K562 (cell line): ENCODE results near the gene GGT1. TPM values are rescaled to one million over a fixed set of nuclear protein-coding genes. Genes with fewer than 3 reads are reported as not detected.
"Not testable (repeated sequence)": the region's sequence is repeated elsewhere in the genome, so short reads cannot be mapped to it uniquely, and the experiment has no call there.

Source experiments
- ATAC-seq: fragments of 200-7000 bp; cut with Tn5 transposase; 3 replicates; pipeline ENCODE4 v1.9.1; 2020; ENCODE audit warnings: moderate library complexity
- BruUV-seq: library from RNA; stranded (reverse); fragments of 400-500 nt; replicated peaks from 2 replicates; lab custom pipeline; 2021; lab: Mats Ljungman, UMichigan
- CTCF ChIA-PET: fragments of 300-600 bp; formaldehyde crosslinking; extraction: SDS; loops from one replicate; lab custom pipeline; 2021; ENCODE audit warnings: low intra/inter-chr PET ratio; lab: Yijun Ruan, JAX
- POLR2A ChIA-PET: fragments of 300-600, 350-650 bp; sonication (Branson Sonifier 250); formaldehyde crosslinking; extraction: SDS; loops from one replicate; lab custom pipeline; 2021; ENCODE audit warnings: antibody characterized with exemption, inconsistent platforms; lab: Yijun Ruan, JAX
- DNase-seq, 4 experiments: peaks; one replicate each; pipeline versions ENCODE4 v3.0.0 to v3.0.0-alpha.2; 2011 to 2018; ENCODE audit warnings: low spot score in 3 of 4, mixed read lengths in 3 of 4; ENCODE audit errors: extremely low read depth in 1 of 4
- FAIRE-seq: peaks from 2 replicates; lab custom pipeline; 2011; peaks lifted over from hg19 to GRCh38; lab: Jason Lieb, UNC
- H2AFZ ChIP-seq: 2 replicates; pipeline ENCODE4 v1.6.0; 2011; ENCODE audit warnings: low read depth, low read length, control low read depth, inconsistent platforms
- H3K27ac ChIP-seq: fragments of 200-600 bp; 3 replicates; pipeline ENCODE4 v1.8.0; 2011; ENCODE audit warnings: low read depth, mild to moderate bottlenecking, control low read depth, inconsistent platforms, low read length, moderate library complexity, mixed read lengths; ENCODE audit errors: extremely low read depth
- H3K27me3 ChIP-seq, 2 experiments: fragments of 300-600 bp in 1 of 2; 2 replicates in 1 of 2; 3 replicates in 1 of 2; pipeline versions ENCODE4 v1.6.0 to v1.8.0; 2011; ENCODE audit warnings: inconsistent platforms in 2 of 2, low read length in 2 of 2, mild to moderate bottlenecking in 1 of 2, mixed read lengths in 1 of 2, moderate library complexity in 1 of 2; ENCODE audit not compliant: control insufficient read depth in 2 of 2, insufficient read depth in 2 of 2
- H3K36me3 ChIP-seq: fragments of 300-600 bp; 3 replicates; pipeline ENCODE4 v1.8.0; 2011; ENCODE audit warnings: mild to moderate bottlenecking, low read length, inconsistent platforms; ENCODE audit not compliant: control insufficient read depth, insufficient read depth
- H3K4me1 ChIP-seq, 2 experiments: fragments of 200-600 bp in 1 of 2; replicated peaks in 1 of 2; 2 replicates in 1 of 2; 3 replicates in 1 of 2; pipeline versions ENCODE4 v1.5.1 to v1.8.0; 2011; ENCODE audit warnings: inconsistent platforms in 2 of 2, low read length in 2 of 2, mild to moderate bottlenecking in 1 of 2, mixed read lengths in 1 of 2, moderate library complexity in 1 of 2; ENCODE audit not compliant: control insufficient read depth in 2 of 2, insufficient read depth in 2 of 2
- H3K4me2 ChIP-seq: 2 replicates; pipeline ENCODE4 v1.6.1; 2011; ENCODE audit warnings: low read length, control low read depth, inconsistent platforms, mixed read lengths; ENCODE audit not compliant: insufficient read depth
- H3K4me3 ChIP-seq: fragments of 200-600 bp; sonication (generic), shearing (Covaris generic); 2 replicates; pipeline ENCODE4 v1.5.1; 2016; ENCODE audit warnings: control low read depth, inconsistent platforms
- H3K79me2 ChIP-seq: fragments of 200-600 bp; 3 replicates; pipeline ENCODE4 v1.8.0; 2011; ENCODE audit warnings: low read length, inconsistent platforms; ENCODE audit not compliant: control insufficient read depth, insufficient read depth
- H3K9ac ChIP-seq, 2 experiments: 2 replicates each; pipeline versions ENCODE4 v1.6.0 to v1.6.1; 2011; ENCODE audit warnings: low read depth in 2 of 2, low read length in 2 of 2, control low read depth in 1 of 2, inconsistent platforms in 1 of 2, mild to moderate bottlenecking in 1 of 2, mixed read lengths in 1 of 2; ENCODE audit not compliant: insufficient read depth in 1 of 2
- H3K9me1 ChIP-seq: one replicate; pipeline ENCODE4 v1.6.0; 2011; ENCODE audit warnings: inconsistent platforms, mild to moderate bottlenecking, low read length, moderate library complexity; ENCODE audit not compliant: control insufficient read depth, insufficient read depth
- H3K9me3 ChIP-seq: replicated peaks from 2 replicates; pipeline ENCODE4 v1.5.1; 2011; ENCODE audit warnings: low read depth, low read length, inconsistent platforms; ENCODE audit not compliant: control insufficient read depth, insufficient read depth
- H4K20me1 ChIP-seq: replicated peaks from 2 replicates; pipeline ENCODE4 v1.6.1; 2011; ENCODE audit warnings: low read length, inconsistent platforms, mixed read lengths; ENCODE audit not compliant: control insufficient read depth, insufficient read depth
- RAD51 ChIP-seq: fragments of 450-650 bp; IDR thresholded peaks from 2 replicates; pipeline ENCODE4 v1.7.1; 2016; ENCODE audit warnings: low read depth, mild to moderate bottlenecking, borderline replicate concordance
- WGBS: fragments of 100-300 bp; shearing (Covaris generic); methylation state at CpG from one replicate; pipeline ENCODE4 v1.1.6; 2016; ENCODE audit warnings: low coverage, mixed read lengths; ENCODE audit not compliant: insufficient coverage; ENCODE audit errors: missing lambda C conversion rate; 5-methylcytosine and 5-hydroxymethylcytosine counted together
- in situ Hi-C: fragments of 300-500 bp; cut with MboI; formaldehyde crosslinking; loops from 4 replicates; pipeline ENCODE4 v1.15.0; 2018; ENCODE audit warnings: inconsistent platforms, mixed read lengths
- intact Hi-C: fragments of 100-400 bp; cut with micrococcal nuclease; formaldehyde crosslinking; loops from 2 replicates; pipeline ENCODE4 v1.14.2; 2022
- polyA plus RNA-seq, 8 experiments: library from polyadenylated mRNA; depleted of rRNA in 4 of 8; stranded (reverse) in 5 of 8; unstranded in 3 of 8; fragments of >200 nt; fragmentation: Nextera tagmentation in 2 of 8; fragmentation: Illumina TruSeq in 1 of 8; extraction: Ambion mirVana in 2 of 8; extraction: Trizol in 1 of 8; gene quantifications; 2 replicates each; pipeline versions ENCODE4 v1.2.1 to v1.2.3, GENCODE V29; 2011 to 2014; ENCODE audit warnings: inconsistent platforms in 1 of 8, missing spikeins in 1 of 8
- total RNA-seq, 7 experiments: library from RNA; depleted of rRNA in 6 of 7; stranded (reverse); fragments of >200 nt in 6 of 7; fragmentation: Illumina TruSeq in 2 of 7; extraction: Trizol in 2 of 7; gene quantifications; 2 replicates each; pipeline versions ENCODE4 v1.2.1 to v1.2.3, GENCODE V29; 2011 to 2021; ENCODE audit warnings: low replicate concordance in 1 of 7

GGT1 gene
- total and polyA plus RNA-seq, 9 of the 15 experiments (the other 6 are each of a cell fraction or from before 2014, with no cell fraction given), result 0.46 to 11.8 (median 6.9) TPM

DNA sequence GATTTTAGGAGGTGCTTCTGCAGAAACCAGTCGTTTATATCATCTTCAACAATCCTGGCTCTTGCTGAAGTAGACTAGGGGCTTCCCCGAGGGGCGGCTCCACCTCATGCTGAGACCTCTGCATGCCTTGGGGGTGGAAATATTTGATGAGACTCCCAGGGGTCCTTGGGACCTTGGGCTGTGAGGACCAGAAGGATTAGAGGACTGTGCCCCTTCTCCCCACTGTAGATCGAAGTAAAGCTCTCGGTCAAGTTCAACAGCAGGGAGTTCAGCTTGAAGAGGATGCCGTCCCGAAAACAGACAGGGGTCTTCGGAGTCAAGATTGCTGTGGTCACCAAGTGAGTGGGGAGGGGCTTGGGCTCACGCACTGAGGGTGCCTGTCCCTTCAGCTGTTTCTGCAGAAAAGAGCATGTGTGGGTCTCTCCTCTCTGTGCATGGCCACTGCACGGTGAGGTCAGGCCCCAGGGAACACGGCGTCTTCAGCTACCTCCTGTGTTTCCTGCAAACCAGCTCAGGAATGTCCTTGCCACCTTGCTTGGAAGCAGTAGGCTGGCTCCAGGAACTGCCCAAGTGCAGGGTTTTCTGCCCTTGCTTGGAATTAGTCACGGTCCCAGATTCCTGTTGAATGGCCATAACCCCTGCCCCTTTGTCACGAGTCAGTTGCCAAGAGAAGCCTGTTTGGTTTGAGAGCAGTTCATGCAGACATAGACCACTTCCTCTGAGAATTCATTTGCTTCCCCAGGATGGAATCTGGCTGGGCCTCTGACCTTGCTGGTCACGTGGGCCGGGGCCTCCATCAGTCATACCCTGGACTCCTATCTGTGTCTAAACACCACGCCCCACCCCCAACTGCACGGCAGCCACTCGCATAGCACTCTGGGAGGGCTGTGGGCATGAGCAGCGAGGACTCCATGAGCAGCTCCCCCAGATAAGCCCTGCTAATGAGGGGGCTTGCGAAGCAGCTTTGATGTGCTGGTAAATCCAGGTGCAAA lies 42.7 kb downstream of the GGT1 start:
- POLR2A ChIA-PET, H3K27me3 ChIP-seq, H3K9me1 ChIP-seq, H2AFZ ChIP-seq, intact Hi-C loops, H3K79me2 ChIP-seq, CTCF ChIA-PET, H3K4me2 ChIP-seq, H3K9ac ChIP-seq, H3K4me1 ChIP-seq, DNase-seq, H4K20me1 ChIP-seq, in situ Hi-C loops, H3K4me3 ChIP-seq, H3K9me3 ChIP-seq, H3K27ac ChIP-seq, BruUV-seq, FAIRE-seq, H3K36me3 ChIP-seq: not testable (repeated sequence)
- TF ChIP-seq RAD51, result peak; percentile 58
- peak; percentile 47 for ATAC-seq
- 0% methylated on average over 1 of the region's 21 CpGs for WGBS

- in situ Hi-C loops, H3K27me3 ChIP-seq, H3K36me3 ChIP-seq, H3K79me2 ChIP-seq, BruUV-seq, H3K9me3 ChIP-seq, H3K9ac ChIP-seq, CTCF ChIA-PET, H3K4me3 ChIP-seq, H3K27ac ChIP-seq, FAIRE-seq, intact Hi-C loops, H4K20me1 ChIP-seq, DNase-seq, H3K4me1 ChIP-seq, H3K4me2 ChIP-seq, H2AFZ ChIP-seq, POLR2A ChIA-PET, H3K9me1 ChIP-seq, ATAC-seq: not testable (repeated sequence)
- WGBS, result 93% methylated on average over 3 of the region's 19 CpGs
Measured at GRCh38 chr22:24646756-24647155, 43.8 kb downstream of the GGT1 start.

DNA sequence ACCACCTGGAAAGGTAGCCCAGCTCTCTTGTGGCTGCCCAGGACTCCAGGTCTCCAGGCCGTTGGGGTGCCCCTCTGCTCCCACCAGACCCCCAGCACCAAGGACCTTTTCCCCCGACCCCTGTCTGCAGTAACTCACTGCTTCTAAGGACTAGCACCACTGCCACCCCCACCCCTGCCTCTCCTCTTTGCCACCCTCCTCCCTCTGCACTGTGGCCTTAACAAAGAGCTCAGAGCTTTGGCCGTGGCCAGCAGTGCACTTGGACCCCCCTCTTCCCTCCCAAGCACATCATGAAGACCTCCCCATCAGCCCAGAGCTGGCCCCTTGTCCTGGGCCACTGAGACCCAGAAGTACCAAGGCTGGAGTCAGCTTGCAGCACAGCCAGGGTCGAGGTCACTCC lies 46.4 kb downstream of the GGT1 start:
- ATAC-seq, H3K9me3 ChIP-seq, H3K36me3 ChIP-seq, H3K4me3 ChIP-seq, H3K9ac ChIP-seq, CTCF ChIA-PET, DNase-seq, H2AFZ ChIP-seq, H3K4me2 ChIP-seq, POLR2A ChIA-PET, H3K4me1 ChIP-seq, intact Hi-C loops, H3K27me3 ChIP-seq, H4K20me1 ChIP-seq, in situ Hi-C loops, BruUV-seq, H3K27ac ChIP-seq, H3K79me2 ChIP-seq, H3K9me1 ChIP-seq, FAIRE-seq: not testable (repeated sequence)
- WGBS, result 0% methylated on average over 1 of the region's 4 CpGs
